IPS-18c (cell line): ENCODE data around the gene SLC5A4.

ENCODE experiments used
- H3K4me3 ChIP-seq: 2 replicates; pipeline ENCODE4 v1.7.0; 2013; ENCODE audit warnings: low read depth, mild to moderate bottlenecking, low read length, moderate library complexity; ENCODE audit not compliant: insufficient read depth
- H3K9me3 ChIP-seq: one replicate; pipeline ENCODE4 v1.6.1; 2013; ENCODE audit warnings: mild to moderate bottlenecking, low read length, moderate library complexity; ENCODE audit not compliant: control insufficient read depth, insufficient read depth

Gene SLC5A4

DNA sequence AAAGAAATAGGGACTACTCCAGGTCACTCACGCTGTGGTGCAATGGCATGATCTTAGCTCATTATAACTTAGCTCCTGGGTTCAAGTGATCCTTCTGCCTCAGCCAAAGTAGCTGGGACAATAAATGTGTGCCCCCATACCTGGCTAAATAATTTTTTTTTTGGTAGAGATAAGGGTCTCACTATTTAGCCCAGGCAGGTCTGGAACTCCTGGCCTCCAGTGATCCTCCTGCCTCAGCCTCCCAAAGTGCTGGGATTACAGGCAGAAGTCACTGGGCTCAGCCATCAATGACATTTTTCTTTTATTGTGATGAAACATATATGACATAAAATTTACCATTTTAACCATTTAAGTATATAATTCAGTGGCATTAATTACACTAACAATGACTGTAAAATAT, 10.6 kb downstream of the SLC5A4 start:
- H3K9me3 ChIP-seq = no peaks in the 10 kb centered on the region
- H3K4me3 ChIP-seq = no peak overlapping the region

GRCh38 chr22:32240461-32240860, 14.7 kb downstream of the SLC5A4 start:
- Histone ChIP-seq H3K9me3 (no peaks in the 10 kb centered on the region), H3K4me3 (no peak overlapping the region)

- Histone ChIP-seq H3K4me3 (no peak overlapping the region), H3K9me3 (no peaks in the 10 kb centered on the region)
These were observed 17.2 kb downstream of the SLC5A4 start for GRCh38 chr22:32237906-32238305.

DNA sequence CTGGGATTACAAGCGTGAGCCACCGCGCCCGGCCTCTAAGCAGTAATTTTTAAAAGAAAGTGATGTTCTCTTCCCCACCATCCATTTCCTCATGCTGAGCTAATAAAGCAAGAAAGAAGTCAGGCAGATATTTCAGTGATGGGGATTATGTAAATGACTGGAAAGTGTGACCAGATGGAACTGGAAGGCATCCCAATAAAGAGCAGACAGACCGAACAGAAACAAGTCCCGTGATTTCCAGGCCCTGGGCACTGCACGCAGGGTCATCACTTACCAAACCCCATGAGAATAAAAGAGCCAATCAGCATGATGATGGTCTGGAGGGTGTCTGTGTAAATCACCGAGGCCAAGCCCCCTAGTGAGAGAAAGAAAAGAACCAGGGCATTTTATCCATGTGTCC, 18.2 kb downstream of the SLC5A4 start:
- no peaks in the 10 kb centered on the region for H3K9me3 ChIP-seq
- H3K4me3 ChIP-seq = no peak overlapping the region

GRCh38 chr22:32233091-32233490, 22.1 kb downstream of the SLC5A4 start:
- no peak overlapping the region for H3K4me3 ChIP-seq

GRCh38 chr22:32232191-32232830, 22.8 kb downstream of the SLC5A4 start:
- no peak overlapping the region for H3K4me3 ChIP-seq
- H3K9me3 ChIP-seq = no peaks in the 10 kb centered on the region

More at GRCh38 chr22:32233091-32233490, 22.1 kb downstream of the SLC5A4 start:
- H3K9me3 ChIP-seq = no peaks in the 10 kb centered on the region

DNA sequence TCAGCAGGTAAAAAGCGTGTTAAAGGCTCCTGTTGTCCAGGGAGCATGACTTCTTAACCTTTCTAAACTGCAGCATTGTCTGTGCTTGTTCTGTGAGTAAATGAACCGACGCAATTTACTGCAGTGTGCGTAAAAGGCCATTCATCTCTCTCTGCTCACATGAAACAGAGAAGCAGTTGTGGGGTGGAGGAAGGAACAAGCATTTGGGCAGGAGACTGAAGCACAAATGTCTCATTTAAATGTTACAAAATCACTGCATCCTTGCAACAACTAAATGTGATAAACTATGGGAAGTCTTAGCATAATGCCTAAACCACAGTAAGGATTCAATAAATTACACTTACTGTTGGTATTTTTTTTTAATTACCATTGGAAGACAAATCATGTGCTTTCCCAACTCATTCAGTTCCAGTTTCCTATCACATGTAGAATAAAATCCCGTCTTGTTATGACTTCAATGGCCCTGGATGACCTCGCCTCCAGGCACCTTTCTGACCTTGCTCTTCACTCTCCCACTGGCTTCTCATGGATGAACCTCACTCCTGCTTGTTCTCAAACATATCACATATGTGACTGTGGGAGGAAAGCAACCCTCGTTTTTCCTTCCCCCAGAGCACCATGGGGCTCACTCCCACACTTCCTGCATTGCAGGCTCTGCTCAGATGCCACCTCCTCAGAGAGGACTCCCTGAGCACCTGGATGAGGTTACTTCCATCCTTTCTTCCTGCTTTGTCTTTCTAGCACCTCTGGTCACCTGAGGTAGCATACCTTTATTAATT, 28.6 kb downstream of the SLC5A4 start:
- H3K9me3 ChIP-seq = no peaks in the 10 kb centered on the region
- no peak overlapping the region for H3K4me3 ChIP-seq

DNA sequence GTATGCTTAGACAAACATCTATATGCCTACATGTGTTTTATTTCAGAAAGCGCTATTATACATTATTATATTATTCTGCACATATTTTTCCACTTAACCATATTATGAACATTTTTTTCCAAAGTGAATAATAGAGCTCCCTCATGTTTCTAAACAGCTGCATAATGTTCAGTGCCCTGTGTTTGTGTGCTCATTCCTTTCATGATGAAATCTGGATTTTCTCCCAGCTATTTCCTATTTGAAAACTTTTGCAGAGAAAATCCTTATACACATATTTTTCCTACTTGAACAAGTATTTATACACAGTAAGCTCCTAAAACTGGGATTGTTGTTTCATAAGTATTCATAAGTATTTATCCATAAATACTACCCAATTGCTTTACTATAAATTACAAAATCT, 32.2 kb downstream of the SLC5A4 start:
- Histone ChIP-seq H3K9me3 (no peaks in the 10 kb centered on the region), H3K4me3 (no peak overlapping the region)

- H3K9me3 ChIP-seq = no peaks in the 10 kb centered on the region
- H3K4me3 ChIP-seq = no peak overlapping the region
These were observed 36.1 kb downstream of the SLC5A4 start for GRCh38 chr22:32219026-32219425.

DNA sequence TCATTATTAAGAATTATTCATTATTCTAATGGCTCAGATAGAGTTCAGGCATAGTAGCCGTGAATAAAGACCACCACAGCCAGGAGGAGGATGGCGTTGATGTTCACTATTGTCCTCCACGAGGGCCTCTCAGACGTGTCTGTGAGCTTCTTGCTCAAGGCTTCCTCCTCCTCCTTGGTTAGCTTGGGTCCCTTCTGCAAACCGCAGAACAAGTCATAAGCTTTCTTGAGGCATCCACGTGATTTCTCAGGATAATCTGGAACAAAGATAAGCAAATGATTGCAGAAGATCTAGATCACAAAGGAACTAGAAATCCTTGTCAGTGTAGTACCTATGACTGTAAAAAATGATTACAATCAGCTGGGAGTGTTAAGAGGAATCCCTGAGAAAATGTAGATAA, 36.7 kb downstream of the SLC5A4 start:
- H3K9me3 ChIP-seq = no peaks in the 10 kb centered on the region
- H3K4me3 ChIP-seq = no peak overlapping the region

DNA sequence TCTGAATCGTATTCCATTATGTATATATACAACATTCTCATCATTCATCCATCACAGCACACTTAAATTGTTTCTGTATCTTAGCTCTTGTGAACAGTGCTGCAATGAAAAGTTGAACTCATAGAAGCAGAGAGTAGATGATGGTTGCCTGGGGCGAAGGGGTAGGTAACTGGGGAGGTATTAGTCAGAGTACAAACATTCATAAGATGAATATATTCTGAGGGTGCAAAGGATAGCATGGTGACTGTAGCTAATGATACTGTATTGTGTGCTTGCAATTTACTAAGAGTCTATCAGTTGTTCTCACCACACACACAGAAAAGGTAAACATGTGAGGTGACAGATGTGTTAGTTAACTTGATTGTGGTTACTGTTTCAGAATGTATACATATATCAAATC, 37.7 kb downstream of the SLC5A4 start:
- Histone ChIP-seq H3K4me3 (no peak overlapping the region), H3K9me3 (no peaks in the 10 kb centered on the region)

- Histone ChIP-seq H3K4me3 (no peak overlapping the region), H3K9me3 (no peaks in the 10 kb centered on the region)
These were observed 38.2 kb downstream of the SLC5A4 start for GRCh38 chr22:32216911-32217310.

- no peak overlapping the region for H3K4me3 ChIP-seq
These were observed 44.1 kb downstream of the SLC5A4 start for GRCh38 chr22:32211011-32211410.

GRCh38 chr22:32208681-32209080, 46.5 kb downstream of the SLC5A4 start:
- Histone ChIP-seq H3K4me3 (no peak overlapping the region), H3K9me3 (peaks cover 3% of the 10 kb centered on the region)

More at GRCh38 chr22:32211011-32211410, 44.1 kb downstream of the SLC5A4 start:
- H3K9me3 ChIP-seq = no peaks in the 10 kb centered on the region

DNA sequence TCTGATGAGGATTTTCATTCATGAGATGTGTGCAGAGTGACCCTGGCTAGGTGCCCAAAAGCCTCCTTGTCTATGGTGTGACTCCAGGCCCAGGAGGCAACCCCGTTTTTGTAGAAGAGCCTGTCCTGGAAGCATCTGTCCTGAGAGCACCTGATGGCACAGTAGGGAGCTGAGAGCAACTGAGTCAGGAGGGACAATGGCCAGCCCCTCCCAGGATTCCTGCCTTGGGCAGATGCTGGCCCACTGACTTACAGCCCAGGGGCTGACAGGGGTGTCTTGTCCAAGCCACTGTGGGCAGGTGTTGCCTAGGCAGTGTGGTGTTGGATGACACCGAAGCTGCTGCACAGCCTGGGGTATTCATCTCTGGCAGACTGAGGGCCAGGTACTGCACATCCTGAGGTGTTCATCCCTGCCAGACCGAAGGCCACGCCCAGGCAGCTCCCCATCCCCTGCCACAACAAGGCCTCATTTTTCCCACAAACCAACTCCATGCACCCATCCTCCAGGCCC, 47.1 kb downstream of the SLC5A4 start:
- peaks cover 3% of the 10 kb centered on the region for H3K9me3 ChIP-seq
- H3K4me3 ChIP-seq = no peak overlapping the region

GRCh38 chr22:32206774-32207758, 48.1 kb downstream of the SLC5A4 start:
- peaks cover 3% of the 10 kb centered on the region for H3K9me3 ChIP-seq
- no peak overlapping the region for H3K4me3 ChIP-seq

GRCh38 chr22:32205974-32206773, 49.0 kb downstream of the SLC5A4 start:
- Histone ChIP-seq H3K9me3 (peaks cover 3% of the 10 kb centered on the region), H3K4me3 (no peak overlapping the region)
